Esophagus muscularis mucosa (tissue), 4 donors: Measurements from ENCODE around the gene ZNF442. TPM values are rescaled to one million over a fixed set of nuclear protein-coding genes. Genes with fewer than 3 reads are reported as not detected.
"Not testable (repeated sequence)": the region's sequence is repeated elsewhere in the genome, so short reads cannot be mapped to it uniquely, and the experiment has no call there.

Experiments used
- DNase-seq: peaks from one replicate; pipeline ENCODE4 v3.0.0-alpha.2; 2017; ENCODE audit errors: extremely low spot score
- H3K27ac ChIP-seq, 4 donors: fragments of 200-600 bp; sonication (generic); replicated peaks in 1 of 4; 1 replicate in 3 of 4; 2 replicates in 1 of 4; pipeline ENCODE4 v1.5.1; 2016 to 2019; ENCODE audit warnings: mild to moderate bottlenecking in 1 of 4
- H3K27me3 ChIP-seq, 4 donors: fragments of 200-600 bp; sonication (generic); one replicate each; pipeline versions ENCODE4 v1.5.1 to v1.6.0; 2016 to 2019
- H3K36me3 ChIP-seq, 4 donors: fragments of 200-600 bp; sonication (generic); one replicate each; pipeline ENCODE4 v1.5.1; 2016 to 2019
- H3K4me1 ChIP-seq, 4 donors: fragments of 200-600 bp; sonication (generic); one replicate each; pipeline ENCODE4 v1.5.1; 2016 to 2019
- H3K4me3 ChIP-seq, 4 donors: fragments of 200-600 bp; sonication (generic); 1 replicate in 2 of 4; 2 replicates in 2 of 4; pipeline ENCODE4 v1.5.1; 2016 to 2019; ENCODE audit warnings: mild to moderate bottlenecking in 4 of 4, moderate library complexity in 1 of 4
- H3K9me3 ChIP-seq, 4 donors: fragments of 200-600 bp; sonication (generic); 1 replicate in 3 of 4; 2 replicates in 1 of 4; pipeline ENCODE4 v1.5.1; 2016 to 2019
- CTCF ChIP-seq, 3 experiments: fragments of 200-600 bp in 2 of 3; fragments of 450-650 bp in 1 of 3; sonication (generic) in 2 of 3; IDR thresholded peaks; one replicate each; pipeline ENCODE4 v1.5.1; 2017 to 2019; ENCODE audit warnings: antibody characterized with exemption in 3 of 3, mild to moderate bottlenecking in 2 of 3, moderate library complexity in 1 of 3
- EP300 ChIP-seq: sonication (generic); formaldehyde crosslinking; IDR thresholded peaks from one replicate; pipeline ENCODE4 v1.6.1; 2017; ENCODE audit warnings: antibody characterized with exemption
- POLR2A ChIP-seq: fragments of 450-650 bp; IDR thresholded peaks from one replicate; pipeline ENCODE4 v1.6.1; 2017; ENCODE audit warnings: antibody characterized with exemption, moderate library complexity, mild to moderate bottlenecking, low read depth
- POLR2AphosphoS5 ChIP-seq, 2 donors: sonication (generic); formaldehyde crosslinking; IDR thresholded peaks; one replicate each; pipeline ENCODE4 v1.6.1; 2017; ENCODE audit warnings: antibody characterized with exemption in 2 of 2
- WGBS: methylation state at CpG from one replicate; pipeline ENCODE4 v1.1.5; 2018; 5-methylcytosine and 5-hydroxymethylcytosine counted together
- intact Hi-C: fragments of 100-400 bp; cut with DNase I; formaldehyde crosslinking; loops from one replicate; pipeline ENCODE4 v1.15.1; 2023
- small RNA-seq, 3 donors: library from RNA; depleted of rRNA; stranded (forward); fragments of <200 nt; gene quantifications; one replicate each; pipeline ENCODE3, GENCODE V24; 2016
- total RNA-seq, 4 donors: library from RNA; depleted of rRNA; stranded (reverse); fragments of >200 nt; gene quantifications; one replicate each; pipeline versions ENCODE4 v1.1.0 to v1.2.1, GENCODE V29; 2016

Gene ZNF442
- total RNA-seq, 4 donors from 2014 or later: 3.3 to 4.6 (median 3.6) TPM

GRCh38 chr19:12325690-12326089 is 39.8 kb downstream of the ZNF442 start:
- DNase-seq: no peak
- intact Hi-C loops: no loop called here
- Histone ChIP-seq H3K4me3 (no peak overlapping the region), H3K4me1 (no peaks in the 10 kb centered on the region), H3K27me3 (no peaks in the 10 kb centered on the region), H3K36me3 (peaks cover 12 to 26% (median 19%) of the 10 kb centered on the region in 4 donors), H3K27ac (no peak overlapping the region), H3K9me3 (no peaks in the 10 kb centered on the region)
- TF ChIP-seq EP300 (no peak), POLR2AphosphoS5 (IDR thresholded peaks at IDR 0.05) (no peak), CTCF (IDR thresholded peaks at IDR 0.05) (no peak), POLR2A (no peak)

GRCh38 chr19:12318782-12319413 is 46.6 kb downstream of the ZNF442 start:
- TF ChIP-seq POLR2A: no peak
- TF ChIP-seq CTCF (IDR thresholded peaks at IDR 0.05): no peak
- TF ChIP-seq POLR2AphosphoS5 (IDR thresholded peaks at IDR 0.05): no peak
- no peak for TF ChIP-seq EP300
- no peaks in the 10 kb centered on the region for H3K4me1 ChIP-seq
- intact Hi-C loops: no loop called here
- WGBS: 93% methylated on average over 13 of the region's 13 CpGs
- H3K4me3 ChIP-seq: no peak overlapping the region
- peaks cover 37 to 61% (median 46%) of the 10 kb centered on the region in 4 donors for H3K36me3 ChIP-seq
- H3K27ac ChIP-seq: no peak overlapping the region
- no peak for DNase-seq
- H3K27me3 ChIP-seq: no peaks in the 10 kb centered on the region
- peaks cover 0 to 5% (median 2%) of the 10 kb centered on the region in 4 donors for H3K9me3 ChIP-seq

GRCh38 chr19:12314553-12314952 is 50.9 kb downstream of the ZNF442 start:
- H3K36me3 ChIP-seq: peaks cover 12 to 23% (median 17%) of the 10 kb centered on the region in 4 donors
- no peak for DNase-seq
- H3K27ac ChIP-seq: no peak overlapping the region
- H3K27me3 ChIP-seq: no peaks in the 10 kb centered on the region
- H3K4me3 ChIP-seq: no peak overlapping the region
- TF ChIP-seq EP300 (no peak), CTCF (IDR thresholded peaks at IDR 0.05) (no peak), POLR2AphosphoS5 (IDR thresholded peaks at IDR 0.05) (no peak), POLR2A (no peak)
- intact Hi-C loops: no loop called here
- peaks cover 0 to 5% (median 2%) of the 10 kb centered on the region in 4 donors for H3K9me3 ChIP-seq
- WGBS: 81% methylated on average over 7 of the region's 7 CpGs
- H3K4me1 ChIP-seq: no peaks in the 10 kb centered on the region

- H3K27me3 ChIP-seq, H3K9me3 ChIP-seq, H3K27ac ChIP-seq, DNase-seq, H3K4me3 ChIP-seq, intact Hi-C loops, H3K36me3 ChIP-seq, H3K4me1 ChIP-seq: not testable (repeated sequence)
- 98% methylated on average over 12 of the region's 12 CpGs for WGBS
These were observed 56.6 kb downstream of the ZNF442 start for GRCh38 chr19:12308891-12309290.

Small RNAs within 50 kb of the gene (small RNA-seq; reads per million reads assigned to genes)
- gene RPS29P23: 0 reads per million in 3 donors

Other genes with a start within 250 kb of the ZNF442 start
- 1 to 10 TPM; 1.3 to 5.8 (median 3.1) TPM for gene ZNF20, start 225.3 kb downstream of the ZNF442 start, total RNA-seq
- 1 to 10 TPM; 4.5 to 8.7 (median 7.8) TPM for gene ZNF625, start 208.9 kb downstream of the ZNF442 start, total RNA-seq
- 1 to 10 TPM; 6.6 to 8.9 (median 7.5) TPM for gene ZNF136, start 202.6 kb downstream of the ZNF442 start, total RNA-seq
- 1 to 10 TPM; 8.8 to 9.7 (median 9.4) TPM for gene ZNF44, start 70.8 kb downstream of the ZNF442 start, total RNA-seq
- gene ZNF563, start 32.0 kb downstream of the ZNF442 start, total RNA-seq: 1 to 10 TPM; 2.3 to 3.4 (median 2.9) TPM
- 1 to 10 TPM; 3.3 to 6.6 (median 3.4) TPM for gene ZNF799, start 35.6 kb upstream of the ZNF442 start, total RNA-seq
- 1 to 10 TPM; 3.5 to 5.4 (median 4.8) TPM for gene ZNF443, start 75.3 kb upstream of the ZNF442 start, total RNA-seq
- 1 to 10 TPM; 1.7 to 2.9 (median 2.3) TPM for gene ZNF709, start 119.1 kb upstream of the ZNF442 start, total RNA-seq
- gene ZNF564, start 185.8 kb upstream of the ZNF442 start, total RNA-seq: 10 to 100 TPM in 1 of 4 donors, 1 to 10 TPM in 3; 8.3 to 13.7 (median 9.3) TPM
- 1 to 10 TPM; 3.3 to 6.7 (median 5.3) TPM for gene ZNF490, start 245.1 kb upstream of the ZNF442 start, total RNA-seq
- 10 to 100 TPM; 14.0 to 21.6 (median 17.3) TPM for gene ZNF791, start 245.2 kb upstream of the ZNF442 start, total RNA-seq